GM18519 (cell line): ENCODE results near the gene TTI1.

ENCODE experiments used
- ATAC-seq: cut with Tn5 transposase; IDR thresholded peaks from one replicate; pipeline ENCODE4 v1.9.1; 2021; ENCODE audit warnings: mild to moderate bottlenecking, moderate library complexity; ENCODE audit not compliant: unreplicated experiment, low FRiP score

TTI1 gene

DNA sequence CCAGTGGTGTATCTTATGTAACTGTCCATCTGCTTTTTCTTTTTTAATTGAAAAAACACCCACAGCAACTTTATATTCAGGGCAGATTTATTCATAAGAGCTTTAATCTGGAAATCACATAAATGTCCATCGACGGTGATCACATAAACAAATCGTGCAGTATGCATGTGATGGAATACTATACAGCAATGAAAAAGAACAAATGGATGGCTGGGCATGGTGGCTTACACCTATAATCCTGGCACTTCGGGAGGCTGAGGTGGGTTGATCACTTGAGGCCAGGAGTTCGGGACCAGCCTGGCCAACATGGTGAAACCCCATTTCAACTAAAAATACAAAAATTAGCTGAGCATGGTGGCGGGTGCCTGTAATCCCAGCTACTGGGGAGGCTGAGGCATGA, 91.3 kb downstream of the TTI1 start:
- ATAC-seq, result no peak

DNA sequence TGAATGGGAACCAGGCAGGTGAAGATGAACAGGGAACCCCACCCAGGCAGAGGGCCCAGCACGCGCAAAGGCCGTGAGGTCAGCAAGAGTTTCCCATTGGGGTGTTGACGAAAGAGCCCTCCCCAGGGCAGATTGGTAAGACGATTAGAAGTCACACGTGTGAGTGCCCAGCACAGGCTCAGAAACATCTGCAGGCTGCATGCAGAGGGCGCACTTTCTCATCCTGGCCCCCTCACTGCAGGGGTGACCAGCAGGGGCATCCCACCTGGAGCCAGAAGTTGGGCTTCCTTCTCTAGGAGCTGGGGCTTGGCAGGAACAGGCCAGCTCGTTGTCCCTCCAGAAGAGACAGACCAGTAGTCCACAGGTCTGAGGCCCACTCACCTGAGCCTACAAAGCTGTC, 91.9 kb downstream of the TTI1 start:
- no peak for ATAC-seq

DNA sequence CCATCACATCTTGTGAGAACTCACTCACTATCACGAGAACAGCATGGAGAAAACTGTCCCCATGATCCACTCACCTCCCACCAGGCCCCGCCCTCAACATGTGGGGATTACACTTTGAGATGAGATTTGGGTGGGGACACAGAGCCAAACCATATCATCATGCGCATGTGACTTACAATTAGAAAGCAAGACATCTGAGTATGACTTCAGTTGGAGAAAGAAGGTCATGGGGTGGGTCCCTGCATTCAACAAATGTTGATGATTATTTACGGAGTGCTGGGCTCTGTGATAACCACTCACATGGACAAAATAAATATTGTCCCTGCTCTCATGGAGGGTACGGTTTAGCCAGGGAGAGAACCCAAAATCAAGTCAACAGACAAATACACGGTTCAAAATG, 92.4 kb downstream of the TTI1 start:
- ATAC-seq, result no peak

- no peak for ATAC-seq
These were observed 93.3 kb downstream of the TTI1 start for GRCh38 chr20:37939701-37940560.

DNA sequence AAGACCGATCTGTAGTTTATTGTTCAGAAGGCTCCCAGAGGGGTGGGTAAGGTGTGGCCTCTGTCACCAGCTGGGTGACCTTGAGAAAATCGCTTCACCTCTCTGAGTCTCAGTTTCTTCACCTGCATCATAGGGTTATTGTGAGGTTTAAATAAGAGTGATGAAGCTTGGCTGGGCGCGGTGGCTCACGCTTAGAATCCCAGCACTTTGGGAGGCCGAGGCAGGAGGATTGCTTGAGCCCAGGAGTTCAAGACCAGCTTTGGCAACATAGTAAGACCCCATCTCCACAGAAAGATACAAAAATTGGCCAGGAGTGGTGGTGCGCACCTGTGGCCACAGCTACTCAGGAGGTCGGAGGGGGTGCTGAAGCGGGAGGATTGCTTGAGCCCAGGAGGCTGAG, 94.3 kb downstream of the TTI1 start:
- ATAC-seq, result no peak

GRCh38 chr20:37938181-37938750, 95.0 kb downstream of the TTI1 start:
- ATAC-seq, result no peak

DNA sequence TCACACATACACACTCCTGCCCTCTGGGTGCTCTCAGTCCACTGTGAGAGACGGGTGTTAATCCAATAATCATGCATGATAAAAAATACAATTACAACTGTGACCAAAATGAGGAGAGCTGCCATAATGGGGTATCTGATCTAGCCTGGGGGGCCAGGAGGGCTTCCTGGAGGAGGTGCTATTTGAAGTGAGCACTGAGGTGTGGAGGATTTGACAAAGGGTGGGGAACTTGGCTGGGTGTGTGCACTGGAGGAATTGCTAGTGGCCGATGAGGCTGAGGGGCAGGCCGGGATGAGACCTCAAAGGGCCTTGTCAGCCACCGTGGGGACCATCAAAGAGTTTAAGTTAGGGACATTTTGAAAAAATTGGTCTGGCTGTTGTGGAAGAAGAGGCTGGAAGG, 95.6 kb downstream of the TTI1 start:
- ATAC-seq, result no peak

DNA sequence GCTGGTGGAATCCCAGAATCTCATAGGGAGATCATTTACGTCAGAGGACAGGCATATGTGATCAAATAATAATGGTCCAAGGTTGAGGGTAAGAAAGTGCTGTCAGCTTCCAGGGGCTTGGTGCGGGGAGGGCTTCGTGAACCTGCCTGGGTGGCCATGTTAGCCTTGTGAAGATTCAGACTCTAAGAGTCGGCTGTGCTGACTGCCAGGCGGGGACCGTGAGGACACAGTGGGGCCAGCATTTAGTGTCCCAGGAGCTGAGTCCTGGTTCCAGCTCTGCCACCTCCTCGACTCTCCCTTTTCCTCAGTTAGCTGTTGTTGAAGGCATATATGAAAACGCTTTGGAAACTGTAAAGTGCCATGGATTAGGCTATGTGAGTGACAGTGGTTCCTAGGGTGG, 96.8 kb downstream of the TTI1 start:
- no peak for ATAC-seq

- ATAC-seq, result no peak
These were observed 97.2 kb downstream of the TTI1 start for GRCh38 chr20:37936041-37936440.

- ATAC-seq, result no peak
These were observed 97.8 kb downstream of the TTI1 start for GRCh38 chr20:37935435-37935834.

DNA sequence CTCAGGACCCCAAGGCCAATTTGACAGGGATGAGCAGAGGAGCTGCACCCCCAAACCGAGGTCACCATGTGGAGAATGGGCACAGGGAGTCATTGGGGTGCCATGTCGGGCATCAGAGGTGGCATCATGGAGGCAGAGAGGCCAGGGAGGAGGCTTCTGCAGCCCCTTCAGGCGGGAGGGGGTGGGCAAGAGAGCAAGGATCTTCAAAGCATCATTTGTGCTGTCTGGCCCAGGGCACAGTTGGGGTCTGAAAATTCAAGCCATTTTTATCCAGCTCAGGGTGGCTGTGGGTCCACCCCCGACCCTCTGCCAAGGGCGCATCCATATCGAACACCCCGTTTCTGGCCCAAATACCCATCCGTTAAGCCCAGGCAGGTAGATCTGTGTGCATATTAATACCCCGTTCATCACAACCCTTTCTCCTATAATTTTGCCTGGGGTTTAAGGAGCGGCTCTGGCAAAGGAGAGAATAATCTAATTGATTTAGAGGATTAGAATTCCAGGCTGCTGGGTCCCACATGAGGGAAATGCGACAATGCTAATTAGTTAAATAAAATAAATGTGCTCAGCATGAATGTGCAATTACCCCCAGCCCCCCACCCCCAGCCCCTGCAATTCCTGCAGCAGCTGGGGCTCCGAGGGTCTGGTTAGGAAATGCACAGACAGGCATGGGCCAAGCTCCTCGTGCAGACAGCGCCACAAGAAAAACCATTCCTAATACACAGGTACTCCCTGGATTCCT, 98.5 kb downstream of the TTI1 start:
- no peak for ATAC-seq

DNA sequence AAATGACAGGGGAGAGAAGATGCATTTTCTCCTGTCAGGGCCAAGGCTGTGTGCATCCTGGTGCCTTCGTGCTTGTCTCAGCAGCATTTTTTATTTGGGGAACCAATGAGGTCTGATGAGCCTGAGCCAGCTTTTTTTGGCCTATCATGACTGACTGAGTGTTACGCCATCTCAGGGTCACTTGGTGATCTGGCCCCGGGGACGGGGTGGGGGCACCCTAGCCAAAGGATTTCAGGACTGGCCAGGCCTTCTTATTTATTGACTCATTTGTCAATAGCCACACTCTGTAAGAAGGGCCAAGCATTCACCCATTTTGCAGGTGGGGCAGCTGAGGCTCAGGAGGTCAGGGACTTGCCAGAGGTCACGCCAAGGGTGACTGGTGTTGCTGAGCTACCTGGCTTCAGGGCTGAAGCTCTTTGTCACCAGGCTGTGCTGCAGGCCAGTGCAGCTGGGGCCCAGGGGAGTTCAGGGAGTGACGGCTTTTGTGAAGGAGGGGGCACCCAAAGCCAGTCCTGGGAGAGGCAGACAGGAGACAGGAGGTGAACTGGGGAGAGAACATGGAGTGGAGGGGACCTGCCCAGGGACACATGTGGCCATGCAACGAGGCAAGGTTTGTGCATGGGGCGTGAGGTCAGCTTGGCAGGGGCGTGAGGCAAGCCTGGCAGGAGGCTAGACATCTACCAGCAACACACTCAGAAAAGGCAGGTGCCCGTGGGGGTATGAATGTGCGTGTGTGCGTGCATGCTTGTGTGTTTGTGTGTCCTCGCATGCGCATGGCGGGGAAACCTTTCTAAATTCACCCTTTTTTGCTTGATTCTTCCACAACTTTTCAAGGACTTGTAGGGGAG, 99.2 kb downstream of the TTI1 start:
- ATAC-seq, result no peak
